SK-N-SH treated with all-trans-retinoic acid at 6 μM for 48 hours (cell line): ENCODE measurements around the gene FHOD3.
"Not testable (repeated sequence)": the region's sequence is repeated elsewhere in the genome, so short reads cannot be mapped to it uniquely, and the experiment has no call there.

Experiments
- ATAC-seq: fragments of 200-7000 bp; cut with Tn5 transposase; 3 replicates; pipeline ENCODE4 v1.9.1; 2020; ENCODE audit warnings: mild to moderate bottlenecking, moderate library complexity
- ARNTL ChIP-seq: fragments of 450-650 bp; formaldehyde crosslinking; IDR thresholded peaks from 2 replicates; pipeline ENCODE4 v1.5.0; 2020; ENCODE audit warnings: low read depth, mild to moderate bottlenecking, moderate library complexity, borderline replicate concordance
- BACH2 ChIP-seq: fragments of 250-450 bp; sonication (Bioruptor Pico); IDR thresholded peaks from 2 replicates; pipeline ENCODE4 v1.9.0; 2021; ENCODE audit warnings: mild to moderate bottlenecking, borderline replicate concordance
- CREB5 ChIP-seq: fragments of 250-450 bp; sonication (Bioruptor Pico); IDR thresholded peaks from 2 replicates; pipeline ENCODE4 v1.5.1; 2020; ENCODE audit warnings: low read depth, mild to moderate bottlenecking, moderate library complexity
- CSDC2 ChIP-seq: fragments of 250-450 bp; sonication (Bioruptor Pico); IDR thresholded peaks from 2 replicates; pipeline ENCODE4 v1.5.0; 2020; ENCODE audit warnings: mild to moderate bottlenecking, moderate library complexity
- CSRNP3 ChIP-seq: fragments of 250-450 bp; sonication (Bioruptor Pico); IDR thresholded peaks from 2 replicates; pipeline ENCODE4 v1.5.1; 2021; ENCODE audit warnings: mild to moderate bottlenecking, moderate library complexity
- ESRRG ChIP-seq: fragments of 250-450 bp; sonication (Bioruptor Pico); IDR thresholded peaks from 2 replicates; pipeline ENCODE4 v1.6.1; 2021; ENCODE audit warnings: mild to moderate bottlenecking
- GLIS3 ChIP-seq: fragments of 250-450 bp; sonication (Bioruptor Pico); IDR thresholded peaks from 2 replicates; pipeline ENCODE4 v1.5.0; 2020; ENCODE audit warnings: mild to moderate bottlenecking, moderate library complexity
- ISL1 ChIP-seq: fragments of 250-450 bp; sonication (Bioruptor Pico); IDR thresholded peaks from 2 replicates; pipeline ENCODE4 v2.1.2; 2022; ENCODE audit warnings: mild to moderate bottlenecking, moderate library complexity
- PATZ1 ChIP-seq: fragments of 250-450 bp; sonication (Bioruptor Pico); IDR thresholded peaks from 2 replicates; pipeline ENCODE4 v1.8.0; 2020; ENCODE audit warnings: mild to moderate bottlenecking, moderate library complexity, borderline replicate concordance
- POU6F1 ChIP-seq: fragments of 250-450 bp; sonication (Bioruptor Pico); IDR thresholded peaks from 2 replicates; pipeline ENCODE4 v1.8.0; 2021; ENCODE audit warnings: low read depth, mild to moderate bottlenecking, moderate library complexity, borderline replicate concordance
- PPARA ChIP-seq: fragments of 250-450 bp; sonication (Bioruptor Pico); IDR thresholded peaks from 2 replicates; pipeline ENCODE4 v1.5.0; 2020; ENCODE audit warnings: mild to moderate bottlenecking, borderline replicate concordance
- RARB ChIP-seq: fragments of 250-450 bp; sonication (Bioruptor Pico); IDR thresholded peaks from 2 replicates; pipeline ENCODE4 v1.8.0; 2021; ENCODE audit warnings: mild to moderate bottlenecking, moderate library complexity
- SNAI2 ChIP-seq: fragments of 250-450 bp; sonication (Bioruptor Pico); IDR thresholded peaks from 2 replicates; pipeline ENCODE4 v1.5.0; 2020; ENCODE audit warnings: mild to moderate bottlenecking, moderate library complexity
- TCF4 ChIP-seq: fragments of 250-450 bp; sonication (Bioruptor Pico); IDR thresholded peaks from 2 replicates; pipeline ENCODE4 v1.8.0; 2021; ENCODE audit warnings: mild to moderate bottlenecking, moderate library complexity, borderline replicate concordance
- TSHZ2 ChIP-seq: fragments of 250-450 bp; sonication (Bioruptor Pico); IDR thresholded peaks from 2 replicates; pipeline ENCODE4 v1.5.0; 2020; ENCODE audit warnings: mild to moderate bottlenecking, moderate library complexity
- ZC3H10 ChIP-seq: fragments of 250-450 bp; sonication (Bioruptor Pico); IDR thresholded peaks from 2 replicates; pipeline ENCODE4 v1.5.1; 2021; ENCODE audit warnings: mild to moderate bottlenecking, moderate library complexity
- ZFP3 ChIP-seq: fragments of 250-450 bp; sonication (Bioruptor Pico); IDR thresholded peaks from 2 replicates; pipeline ENCODE4 v1.5.0; 2020; ENCODE audit warnings: mild to moderate bottlenecking, moderate library complexity
- ZFP30 ChIP-seq: fragments of 450-650 bp; formaldehyde crosslinking; IDR thresholded peaks from 2 replicates; pipeline ENCODE4 v1.5.0; 2022; ENCODE audit warnings: mild to moderate bottlenecking, moderate library complexity
- ZNF565 ChIP-seq: fragments of 450-650 bp; formaldehyde crosslinking; conservative IDR thresholded peaks from 2 replicates; pipeline ENCODE4 v1.5.0; 2020; ENCODE audit warnings: low read depth, mild to moderate bottlenecking, moderate library complexity
- ZNF70 ChIP-seq: fragments of 450-650 bp; formaldehyde crosslinking; IDR thresholded peaks from 2 replicates; pipeline ENCODE4 v1.5.0; 2020; ENCODE audit warnings: mild to moderate bottlenecking, moderate library complexity

The FHOD3 gene

GRCh38 chr18:36761186-36761698, 463.7 kb downstream of the FHOD3 start:
- ATAC-seq: no peak
- no peak for TF ChIP-seq ZNF565 (CRISPR knock-in tag)
- TF ChIP-seq CSDC2 (CRISPR knock-in tag): no peak
- TF ChIP-seq GLIS3 (CRISPR knock-in tag): no peak
- no peak for TF ChIP-seq ARNTL
- TF ChIP-seq TCF4 (CRISPR knock-in tag): no peak
- no peak for TF ChIP-seq SNAI2 (CRISPR knock-in tag)
- no peak for TF ChIP-seq RARB (CRISPR knock-in tag)
- no peak for TF ChIP-seq ESRRG (CRISPR knock-in tag)
- TF ChIP-seq PPARA (CRISPR knock-in tag): no peak
- no peak for TF ChIP-seq ZFP3
- TF ChIP-seq PATZ1: no peak
- TF ChIP-seq ZNF70 (CRISPR knock-in tag): no peak
- no peak for TF ChIP-seq ISL1 (CRISPR knock-in tag)
- TF ChIP-seq BACH2: no peak
- TF ChIP-seq, all 23 proteins: peak for 0

- no peak for ATAC-seq
- TF ChIP-seq ARNTL (no peak), CSRNP3 (CRISPR knock-in tag) (no peak), ZFP3 (no peak), POU6F1 (CRISPR knock-in tag) (no peak), ZNF565 (CRISPR knock-in tag) (no peak), ZNF70 (CRISPR knock-in tag) (no peak), CSDC2 (CRISPR knock-in tag) (no peak), TSHZ2 (CRISPR knock-in tag) (no peak), ZC3H10 (CRISPR knock-in tag) (no peak), PPARA (CRISPR knock-in tag) (no peak), PATZ1 (no peak), CREB5 (CRISPR knock-in tag) (no peak)
Observed at GRCh38 chr18:36762074-36762473, 464.6 kb downstream of the FHOD3 start.

- not testable (repeated sequence) for ATAC-seq
- TF ChIP-seq ZFP30 (peak; percentile 57; the same call in 1 of the 2 replicates), BACH2 (peak; percentile 83; the same call in 1 of the 2 replicates), ZNF70 (CRISPR knock-in tag) (0 out of 2 replicates have a peak, but pooled peaks have one; percentile 17)
Observed at GRCh38 chr18:36762965-36763364, 465.5 kb downstream of the FHOD3 start.
